ENCODE data around the gene MACROH2A1.

MACROH2A1 gene

DNA sequence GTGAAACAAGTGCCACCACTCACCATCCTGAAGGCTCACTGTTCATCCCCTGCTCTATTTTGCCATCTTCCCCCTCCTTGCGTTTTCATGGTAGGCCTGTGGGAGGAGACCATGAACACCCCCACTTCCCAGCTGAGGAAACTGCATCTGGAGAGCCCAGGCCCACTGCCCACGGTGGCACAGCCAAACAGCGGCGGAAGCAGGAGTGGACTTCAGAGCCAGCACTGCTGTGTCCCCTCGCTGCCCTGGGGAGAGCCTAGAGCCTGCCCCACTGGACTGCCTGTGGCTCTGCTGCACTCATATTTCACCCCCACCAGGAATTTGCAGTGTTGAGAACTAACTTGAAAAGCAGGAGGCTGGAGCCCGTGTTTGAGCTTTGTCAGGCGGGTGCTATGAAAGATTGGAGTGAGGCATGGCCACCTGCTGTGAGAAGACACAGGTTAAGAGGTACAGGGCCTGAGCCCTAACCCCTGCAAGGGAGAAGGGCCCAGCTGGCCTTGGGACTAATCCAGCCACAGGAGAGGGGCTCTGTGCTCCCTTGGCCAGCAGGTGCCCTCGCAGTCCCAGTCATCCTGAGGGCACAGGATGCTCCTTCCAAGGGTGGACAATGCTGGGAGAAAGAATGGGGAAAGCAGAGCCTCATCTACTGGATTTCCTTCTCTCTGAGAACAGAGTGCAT, 79.0 kb downstream of the MACROH2A1 start:
- H3K27ac ChIP-seq (ENCODE audit: low read depth, low read length) = no peak overlapping the region
- H3K4me1 ChIP-seq (ENCODE audit: control insufficient read depth in 1 of 2, insufficient read depth in 2 of 2, low read length in 2 of 2) = no peaks in the 10 kb centered on the region
- no peaks in the 10 kb centered on the region for H3K27me3 ChIP-seq (ENCODE audit: control insufficient read depth in 1 of 2, insufficient read depth in 2 of 2, low read length in 2 of 2)
- H3K4me3 ChIP-seq (ENCODE audit: low read depth in 1 of 2, low read length in 2 of 2) = no peak overlapping the region
- H3K9ac ChIP-seq (ENCODE audit: low read depth in 1 of 2, low read length in 2 of 2) = no peak overlapping the region
- no peaks in the 10 kb centered on the region for H3K9me3 ChIP-seq (ENCODE audit: control insufficient read depth in 1 of 2, low read length in 2 of 2)
- no peaks in the 10 kb centered on the region for H3K36me3 ChIP-seq (ENCODE audit: control insufficient read depth in 1 of 2, insufficient read depth in 2 of 2, low read length in 2 of 2)

DNA sequence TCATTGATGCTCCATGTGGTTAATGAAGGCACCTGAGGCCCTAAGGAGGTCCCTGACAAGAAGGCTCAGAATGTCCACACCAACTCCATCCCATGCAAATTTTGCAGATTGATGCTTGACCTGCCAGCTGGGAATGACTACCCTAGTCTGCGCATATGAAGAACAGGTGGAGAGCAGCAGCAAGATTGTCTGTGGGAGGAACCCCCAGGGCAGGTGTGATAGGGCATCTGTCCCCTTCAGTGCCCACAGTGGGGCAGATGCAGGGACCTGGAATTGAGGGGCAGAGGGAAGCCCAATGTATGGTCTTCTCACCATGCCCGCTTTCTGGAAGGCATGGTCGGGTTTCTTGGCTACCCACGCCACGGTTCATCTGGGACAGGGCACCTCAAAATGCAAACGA, 79.6 kb downstream of the MACROH2A1 start:
- H3K4me1 ChIP-seq (ENCODE audit: control insufficient read depth in 1 of 2, insufficient read depth in 2 of 2, low read length in 2 of 2) = no peaks in the 10 kb centered on the region
- H3K27ac ChIP-seq (ENCODE audit: low read depth, low read length) = no peak overlapping the region
- H3K9ac ChIP-seq (ENCODE audit: low read depth in 1 of 2, low read length in 2 of 2) = no peak overlapping the region
- H3K27me3 ChIP-seq (ENCODE audit: control insufficient read depth in 1 of 2, insufficient read depth in 2 of 2, low read length in 2 of 2) = no peaks in the 10 kb centered on the region
- no peaks in the 10 kb centered on the region for H3K9me3 ChIP-seq (ENCODE audit: control insufficient read depth in 1 of 2, low read length in 2 of 2)
- H3K36me3 ChIP-seq (ENCODE audit: control insufficient read depth in 1 of 2, insufficient read depth in 2 of 2, low read length in 2 of 2) = no peaks in the 10 kb centered on the region
- no peak overlapping the region for H3K4me3 ChIP-seq (ENCODE audit: low read depth in 1 of 2, low read length in 2 of 2)

DNA sequence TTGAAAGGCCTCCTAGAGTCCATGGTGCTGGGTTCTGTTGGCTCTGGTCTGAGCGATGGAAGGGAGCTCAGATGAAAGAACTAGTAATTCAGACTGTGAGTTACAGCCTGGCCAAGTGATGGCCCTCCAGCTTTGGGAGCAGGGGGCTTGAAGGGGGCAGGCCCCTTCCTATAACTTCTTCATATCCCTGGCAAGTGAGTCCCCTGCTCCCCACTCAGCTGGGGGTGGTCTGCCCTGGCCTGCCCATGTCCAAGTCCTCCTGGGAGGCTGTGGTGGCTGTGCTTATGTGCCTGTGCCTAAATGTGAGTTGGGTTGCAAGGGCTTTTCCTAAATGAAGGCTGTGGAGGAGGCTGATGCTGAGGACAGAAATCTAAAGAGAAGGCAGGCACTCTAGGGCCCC, 80.1 kb downstream of the MACROH2A1 start:
- no peaks in the 10 kb centered on the region for H3K4me1 ChIP-seq (ENCODE audit: control insufficient read depth in 1 of 2, insufficient read depth in 2 of 2, low read length in 2 of 2)
- H3K27me3 ChIP-seq (ENCODE audit: control insufficient read depth in 1 of 2, insufficient read depth in 2 of 2, low read length in 2 of 2) = no peaks in the 10 kb centered on the region
- H3K27ac ChIP-seq (ENCODE audit: low read depth, low read length) = no peak overlapping the region
- no peak overlapping the region for H3K9ac ChIP-seq (ENCODE audit: low read depth in 1 of 2, low read length in 2 of 2)
- no peaks in the 10 kb centered on the region for H3K9me3 ChIP-seq (ENCODE audit: control insufficient read depth in 1 of 2, low read length in 2 of 2)
- no peaks in the 10 kb centered on the region for H3K36me3 ChIP-seq (ENCODE audit: control insufficient read depth in 1 of 2, insufficient read depth in 2 of 2, low read length in 2 of 2)
- no peak overlapping the region for H3K4me3 ChIP-seq (ENCODE audit: low read depth in 1 of 2, low read length in 2 of 2)

DNA sequence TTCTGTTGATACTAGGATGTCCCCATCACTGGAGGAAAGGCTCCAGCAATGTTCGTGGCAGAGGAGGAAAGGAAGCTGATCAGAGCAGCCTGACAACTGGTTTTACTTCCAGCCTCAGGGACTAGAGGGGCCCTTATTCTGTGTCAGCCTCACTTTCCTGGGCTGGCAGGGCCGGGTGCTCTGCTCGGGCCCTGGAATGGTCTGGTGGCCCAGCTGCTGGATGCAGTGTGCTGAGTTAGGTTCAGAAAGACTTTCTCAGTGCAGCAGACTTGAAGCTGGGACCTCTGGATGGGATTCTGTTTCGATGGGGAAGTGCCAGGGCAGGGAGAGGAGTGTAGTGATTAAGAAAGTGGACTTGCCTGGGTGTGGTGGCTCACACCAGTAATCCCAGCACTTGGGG, 81.0 kb downstream of the MACROH2A1 start:
- Histone ChIP-seq H3K4me3 (ENCODE audit: low read depth in 1 of 2, low read length in 2 of 2) (no peak overlapping the region), H3K27ac (ENCODE audit: low read depth, low read length) (no peak overlapping the region), H3K4me1 (ENCODE audit: control insufficient read depth in 1 of 2, insufficient read depth in 2 of 2, low read length in 2 of 2) (no peaks in the 10 kb centered on the region), H3K9me3 (ENCODE audit: control insufficient read depth in 1 of 2, low read length in 2 of 2) (no peaks in the 10 kb centered on the region), H3K9ac (ENCODE audit: low read depth in 1 of 2, low read length in 2 of 2) (no peak overlapping the region), H3K27me3 (ENCODE audit: control insufficient read depth in 1 of 2, insufficient read depth in 2 of 2, low read length in 2 of 2) (no peaks in the 10 kb centered on the region), H3K36me3 (ENCODE audit: control insufficient read depth in 1 of 2, insufficient read depth in 2 of 2, low read length in 2 of 2) (no peaks in the 10 kb centered on the region)

- Histone ChIP-seq H3K4me1 (ENCODE audit: control insufficient read depth in 1 of 2, insufficient read depth in 2 of 2, low read length in 2 of 2) (no peaks in the 10 kb centered on the region), H3K4me3 (ENCODE audit: low read depth in 1 of 2, low read length in 2 of 2) (no peak overlapping the region), H3K9ac (ENCODE audit: low read depth in 1 of 2, low read length in 2 of 2) (no peak overlapping the region), H3K27me3 (ENCODE audit: control insufficient read depth in 1 of 2, insufficient read depth in 2 of 2, low read length in 2 of 2) (no peaks in the 10 kb centered on the region), H3K9me3 (ENCODE audit: control insufficient read depth in 1 of 2, low read length in 2 of 2) (no peaks in the 10 kb centered on the region), H3K27ac (ENCODE audit: low read depth, low read length) (no peak overlapping the region), H3K36me3 (ENCODE audit: control insufficient read depth in 1 of 2, insufficient read depth in 2 of 2, low read length in 2 of 2) (no peaks in the 10 kb centered on the region)
Measured at GRCh38 chr5:135317286-135317685, 81.7 kb downstream of the MACROH2A1 start.

DNA sequence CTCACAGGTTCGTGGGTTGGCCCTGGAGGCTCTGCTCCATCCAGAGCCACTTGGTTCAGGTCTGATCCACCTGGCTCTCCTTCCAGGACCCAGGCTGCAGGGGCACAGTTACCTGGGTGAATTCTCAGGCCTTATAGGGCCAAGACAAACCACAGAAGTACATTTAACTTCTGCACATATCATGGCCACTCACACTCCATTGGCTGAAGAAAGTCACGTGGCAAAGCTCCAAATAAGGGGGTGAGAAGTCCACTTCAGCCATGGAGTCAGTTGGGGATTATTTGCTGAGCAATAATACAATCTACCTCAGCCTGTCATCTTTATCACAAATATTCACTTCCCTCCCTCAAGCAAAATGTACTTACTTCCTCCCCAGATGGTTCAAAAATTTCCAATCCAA, 83.6 kb downstream of the MACROH2A1 start:
- Histone ChIP-seq H3K27me3 (ENCODE audit: control insufficient read depth in 1 of 2, insufficient read depth in 2 of 2, low read length in 2 of 2) (no peaks in the 10 kb centered on the region), H3K9me3 (ENCODE audit: control insufficient read depth in 1 of 2, low read length in 2 of 2) (no peaks in the 10 kb centered on the region)

DNA sequence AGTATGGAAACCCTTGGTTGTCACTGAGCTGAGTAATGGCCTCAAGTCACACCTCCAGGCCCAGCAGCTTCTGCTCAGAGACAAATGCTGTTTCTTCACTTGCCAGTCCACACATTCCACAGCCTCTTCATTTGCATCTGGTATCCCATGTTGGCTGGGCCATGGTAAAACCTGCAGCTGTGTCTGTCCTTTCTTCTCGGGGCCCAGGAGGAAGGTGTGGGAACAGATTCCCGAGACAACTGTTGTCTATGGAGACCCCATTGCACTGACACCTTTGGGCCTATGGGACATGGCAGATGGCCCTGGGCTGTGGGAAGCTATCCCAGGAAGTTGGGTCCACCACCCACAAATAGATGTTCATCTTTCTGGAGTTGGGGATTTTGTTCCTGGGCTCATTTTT, 85.1 kb downstream of the MACROH2A1 start:
- Histone ChIP-seq H3K27ac (ENCODE audit: low read depth, low read length) (no peak overlapping the region), H3K4me1 (ENCODE audit: control insufficient read depth in 1 of 2, insufficient read depth in 2 of 2, low read length in 2 of 2) (peaks cover 2 to 15% of the 10 kb centered on the region in 2 donors), H3K9me3 (ENCODE audit: control insufficient read depth in 1 of 2, low read length in 2 of 2) (no peaks in the 10 kb centered on the region), H3K27me3 (ENCODE audit: control insufficient read depth in 1 of 2, insufficient read depth in 2 of 2, low read length in 2 of 2) (no peaks in the 10 kb centered on the region), H3K36me3 (ENCODE audit: control insufficient read depth in 1 of 2, insufficient read depth in 2 of 2, low read length in 2 of 2) (no peaks in the 10 kb centered on the region), H3K9ac (ENCODE audit: low read depth in 1 of 2, low read length in 2 of 2) (no peak overlapping the region), H3K4me3 (ENCODE audit: low read depth in 1 of 2, low read length in 2 of 2) (no peak overlapping the region)

More for the DNA sequence above, 83.6 kb downstream of the MACROH2A1 start:
- H3K4me1 ChIP-seq (ENCODE audit: control insufficient read depth in 1 of 2, insufficient read depth in 2 of 2, low read length in 2 of 2) = peaks cover 0 to 6% of the 10 kb centered on the region in 2 donors
- H3K9ac ChIP-seq (ENCODE audit: low read depth in 1 of 2, low read length in 2 of 2) = no peak overlapping the region
- H3K27ac ChIP-seq (ENCODE audit: low read depth, low read length) = no peak overlapping the region
- H3K36me3 ChIP-seq (ENCODE audit: control insufficient read depth in 1 of 2, insufficient read depth in 2 of 2, low read length in 2 of 2) = no peaks in the 10 kb centered on the region
- no peak overlapping the region for H3K4me3 ChIP-seq (ENCODE audit: low read depth in 1 of 2, low read length in 2 of 2)

DNA sequence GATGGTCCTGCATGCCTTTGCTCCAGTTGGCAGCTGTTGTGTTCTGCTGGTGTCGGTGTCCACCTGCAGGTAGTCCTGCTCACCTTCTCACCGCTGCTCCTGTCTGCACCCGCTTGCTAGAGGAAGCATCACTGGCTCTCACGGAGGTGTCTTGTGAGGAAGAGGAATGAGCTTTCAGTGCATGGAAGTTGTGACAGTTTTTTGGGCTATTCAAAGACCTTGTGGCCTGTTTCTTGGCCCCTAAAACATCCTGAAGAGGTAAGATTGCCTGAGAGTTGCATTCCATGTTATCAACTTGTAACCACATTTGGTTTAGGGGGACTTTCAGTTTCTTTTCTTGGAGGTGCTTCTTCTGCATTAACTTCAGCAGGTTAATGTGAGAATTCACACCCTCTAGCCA, 85.6 kb downstream of the MACROH2A1 start:
- H3K36me3 ChIP-seq (ENCODE audit: control insufficient read depth in 1 of 2, insufficient read depth in 2 of 2, low read length in 2 of 2) = no peaks in the 10 kb centered on the region
- peaks cover 8 to 15% of the 10 kb centered on the region in 2 donors for H3K4me1 ChIP-seq (ENCODE audit: control insufficient read depth in 1 of 2, insufficient read depth in 2 of 2, low read length in 2 of 2)
- H3K9ac ChIP-seq (ENCODE audit: low read depth in 1 of 2, low read length in 2 of 2) = no peak overlapping the region
- H3K4me3 ChIP-seq (ENCODE audit: low read depth in 1 of 2, low read length in 2 of 2) = no peak overlapping the region
- no peak overlapping the region for H3K27ac ChIP-seq (ENCODE audit: low read depth, low read length)
- no peaks in the 10 kb centered on the region for H3K9me3 ChIP-seq (ENCODE audit: control insufficient read depth in 1 of 2, low read length in 2 of 2)
- no peaks in the 10 kb centered on the region for H3K27me3 ChIP-seq (ENCODE audit: control insufficient read depth in 1 of 2, insufficient read depth in 2 of 2, low read length in 2 of 2)

GRCh38 chr5:135312255-135312935, 86.6 kb downstream of the MACROH2A1 start:
- Histone ChIP-seq H3K9ac (ENCODE audit: low read depth in 1 of 2, low read length in 2 of 2) (no peak overlapping the region), H3K27me3 (ENCODE audit: control insufficient read depth in 1 of 2, insufficient read depth in 2 of 2, low read length in 2 of 2) (no peaks in the 10 kb centered on the region)

DNA sequence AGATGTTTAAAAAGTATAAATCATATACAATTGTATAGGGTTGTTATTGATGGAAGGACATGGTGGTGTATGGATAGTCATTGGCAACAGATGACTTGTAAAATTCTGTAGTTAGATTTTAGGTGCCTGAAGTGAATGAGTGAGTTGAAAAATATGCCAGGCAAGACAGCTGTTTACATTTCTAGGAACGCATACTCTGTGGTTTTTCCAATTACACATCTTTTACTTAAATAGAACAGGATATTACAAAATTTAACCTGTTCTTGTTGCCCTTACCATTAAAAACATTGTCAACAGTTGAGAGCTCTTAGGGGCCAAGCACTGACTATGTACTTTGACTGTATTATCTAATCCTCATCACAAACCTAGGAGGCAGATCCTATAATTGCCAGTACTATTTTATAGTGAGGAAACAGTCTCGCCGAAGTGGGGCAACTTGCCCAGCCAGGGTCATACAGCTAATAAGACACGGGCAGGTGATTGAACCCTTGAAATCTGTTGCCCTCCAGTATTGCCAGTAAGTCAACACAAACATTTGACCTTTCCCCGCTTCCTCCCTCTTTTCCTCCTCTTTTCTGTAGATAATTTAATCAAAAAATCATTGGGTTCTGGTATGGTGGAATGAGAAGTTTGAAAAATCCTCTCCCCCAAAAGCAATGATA, 88.6 kb downstream of the MACROH2A1 start:
- Histone ChIP-seq H3K27ac (ENCODE audit: low read depth, low read length) (no peak overlapping the region), H3K9me3 (ENCODE audit: control insufficient read depth in 1 of 2, low read length in 2 of 2) (no peaks in the 10 kb centered on the region), H3K9ac (ENCODE audit: low read depth in 1 of 2, low read length in 2 of 2) (no peak overlapping the region), H3K27me3 (ENCODE audit: control insufficient read depth in 1 of 2, insufficient read depth in 2 of 2, low read length in 2 of 2) (no peaks in the 10 kb centered on the region), H3K36me3 (ENCODE audit: control insufficient read depth in 1 of 2, insufficient read depth in 2 of 2, low read length in 2 of 2) (no peaks in the 10 kb centered on the region), H3K4me3 (ENCODE audit: low read depth in 1 of 2, low read length in 2 of 2) (no peak overlapping the region), H3K4me1 (ENCODE audit: control insufficient read depth in 1 of 2, insufficient read depth in 2 of 2, low read length in 2 of 2) (peaks cover 20 to 21% of the 10 kb centered on the region in 2 donors)

More at GRCh38 chr5:135312255-135312935, 86.6 kb downstream of the MACROH2A1 start:
- Histone ChIP-seq H3K36me3 (ENCODE audit: control insufficient read depth in 1 of 2, insufficient read depth in 2 of 2, low read length in 2 of 2) (no peaks in the 10 kb centered on the region), H3K4me3 (ENCODE audit: low read depth in 1 of 2, low read length in 2 of 2) (no peak overlapping the region), H3K9me3 (ENCODE audit: control insufficient read depth in 1 of 2, low read length in 2 of 2) (no peaks in the 10 kb centered on the region), H3K4me1 (ENCODE audit: control insufficient read depth in 1 of 2, insufficient read depth in 2 of 2, low read length in 2 of 2) (peaks cover 8 to 15% of the 10 kb centered on the region in 2 donors), H3K27ac (ENCODE audit: low read depth, low read length) (no peak overlapping the region)

All from duodenal mucosa (tissue), 2 donors.